ENCODE measurements around the gene PLCD1. TPM values are rescaled to one million over a fixed set of nuclear protein-coding genes. Genes with fewer than 3 reads are reported as not detected.

PLCD1 gene
- total RNA-seq, 1 donor from 2014 or later: 20.7 TPM

- Mint-ChIP-seq H3K4me1 (peaks cover 14% of the 10 kb centered on the region), H3K4me3 (peak overlapping the region; percentile 70), H3K27me3 (ENCODE audit: low read depth) (peaks cover 48% of the 10 kb centered on the region), H3K9me3 (no peaks in the 10 kb centered on the region), H3K27ac (no peak overlapping the region), H3K36me3 (no peaks in the 10 kb centered on the region)
- TF ChIP-seq CTCF (IDR thresholded peaks at IDR 0.05; ENCODE audit: unreplicated experiment): no peak
- no peak for DNase-seq (ENCODE audit: low spot score in 2 of 2, unreplicated experiment in 2 of 2)
These were observed 11.0 kb upstream of the PLCD1 start for GRCh38 chr3:38040401-38040800.

GRCh38 chr3:38039899-38040261 is 10.4 kb upstream of the PLCD1 start:
- no peak for DNase-seq (ENCODE audit: low spot score in 2 of 2, unreplicated experiment in 2 of 2)
- H3K4me1 Mint-ChIP-seq: peaks cover 14% of the 10 kb centered on the region

GRCh38 chr3:38039101-38039898 is 9.9 kb upstream of the PLCD1 start, which contains the start of gene DLEC1:
Gene DLEC1, plus strand, starts transcription at chr3:38039208. Its CDS starts 18 bp downstream, at chr3:38039226.
- peak within 1 kb of the TSS; percentile 70 for H3K4me3 Mint-ChIP-seq
- TF ChIP-seq CTCF (IDR thresholded peaks at IDR 0.05; ENCODE audit: unreplicated experiment): no peak
- H3K27ac Mint-ChIP-seq: peak within 1 kb of the TSS; percentile 12
- H3K9me3 Mint-ChIP-seq: no peaks in the 10 kb centered on the region
- peaks cover 14% of the 10 kb centered on the region for H3K4me1 Mint-ChIP-seq
- peaks cover 39% of the 10 kb centered on the region for H3K27me3 Mint-ChIP-seq (ENCODE audit: low read depth)
- DNase-seq (ENCODE audit: low spot score in 2 of 2, unreplicated experiment in 2 of 2): peak in 1 of 2 experiments; percentile 62
- H3K36me3 Mint-ChIP-seq: no peaks in the 10 kb centered on the region

More at GRCh38 chr3:38039899-38040261, 10.4 kb upstream of the PLCD1 start:
- Mint-ChIP-seq H3K27ac (peak overlapping the region; percentile 12), H3K9me3 (no peaks in the 10 kb centered on the region), H3K4me3 (peak overlapping the region; percentile 70), H3K36me3 (no peaks in the 10 kb centered on the region), H3K27me3 (ENCODE audit: low read depth) (peaks cover 43% of the 10 kb centered on the region)
- no peak for TF ChIP-seq CTCF (IDR thresholded peaks at IDR 0.05; ENCODE audit: unreplicated experiment)

- Mint-ChIP-seq H3K36me3 (no peaks in the 10 kb centered on the region), H3K4me3 (peak overlapping the region; percentile 70), H3K9me3 (no peaks in the 10 kb centered on the region), H3K4me1 (peaks cover 14% of the 10 kb centered on the region), H3K27ac (no peak overlapping the region), H3K27me3 (ENCODE audit: low read depth) (peaks cover 40% of the 10 kb centered on the region)
- DNase-seq (ENCODE audit: low spot score in 2 of 2, unreplicated experiment in 2 of 2): no peak
- no peak for TF ChIP-seq CTCF (IDR thresholded peaks at IDR 0.05; ENCODE audit: unreplicated experiment)
These were observed 9.0 kb upstream of the PLCD1 start for GRCh38 chr3:38038447-38038911.

- Mint-ChIP-seq H3K4me1 (peaks cover 14% of the 10 kb centered on the region), H3K27me3 (ENCODE audit: low read depth) (peaks cover 35% of the 10 kb centered on the region), H3K27ac (no peak overlapping the region), H3K9me3 (no peaks in the 10 kb centered on the region), H3K4me3 (no peak overlapping the region), H3K36me3 (no peaks in the 10 kb centered on the region)
- TF ChIP-seq CTCF (IDR thresholded peaks at IDR 0.05; ENCODE audit: unreplicated experiment): no peak
- no peak for DNase-seq (ENCODE audit: low spot score in 2 of 2, unreplicated experiment in 2 of 2)
These were observed 7.5 kb upstream of the PLCD1 start for GRCh38 chr3:38036906-38037305.
